ENCODE data around the gene E2F4.

E2F4 gene

DNA sequence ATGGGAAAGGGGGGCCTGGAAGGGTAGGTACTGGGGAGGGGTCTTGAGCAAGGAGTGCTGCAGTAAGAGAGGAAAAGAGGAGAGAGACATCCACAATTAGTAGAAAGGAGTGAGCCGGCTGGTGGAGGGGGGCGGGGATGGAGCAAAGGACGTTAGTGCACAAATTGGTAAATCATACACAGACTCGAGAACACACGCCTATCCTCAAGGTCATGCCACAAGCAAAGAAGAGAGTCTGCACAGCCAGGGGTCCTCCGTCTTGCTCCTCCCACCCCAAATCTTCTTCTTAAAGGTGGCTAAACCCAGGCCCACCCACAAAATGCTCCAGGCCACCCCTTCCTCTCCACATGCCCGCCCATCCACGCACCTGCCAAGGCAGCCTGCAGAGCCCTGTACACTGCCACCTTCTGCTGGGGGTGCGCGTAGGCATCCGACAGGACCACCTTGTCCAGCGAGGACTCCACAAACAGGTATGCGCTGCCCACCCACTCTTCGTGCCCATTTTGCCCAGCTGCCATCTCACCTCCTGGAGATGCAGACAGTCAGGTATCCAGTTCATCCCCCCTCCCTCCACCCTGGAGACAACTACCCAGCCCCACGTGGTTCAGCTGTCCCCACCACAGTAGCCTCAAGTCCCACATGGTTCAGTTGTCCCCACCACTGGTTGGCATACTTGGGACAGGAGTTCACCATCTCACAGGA is 35.7 kb upstream of the E2F4 start:
- DNase-seq = peak in 3 of 10 donors; percentile 54 to 83 (median 60)
- intact Hi-C loops (cut with DNase I) = loop anchor here (5.0 kb wide), 2 partner anchors 44 to 139 kb away; no protein-coding TSS in a partner anchor

DNA sequence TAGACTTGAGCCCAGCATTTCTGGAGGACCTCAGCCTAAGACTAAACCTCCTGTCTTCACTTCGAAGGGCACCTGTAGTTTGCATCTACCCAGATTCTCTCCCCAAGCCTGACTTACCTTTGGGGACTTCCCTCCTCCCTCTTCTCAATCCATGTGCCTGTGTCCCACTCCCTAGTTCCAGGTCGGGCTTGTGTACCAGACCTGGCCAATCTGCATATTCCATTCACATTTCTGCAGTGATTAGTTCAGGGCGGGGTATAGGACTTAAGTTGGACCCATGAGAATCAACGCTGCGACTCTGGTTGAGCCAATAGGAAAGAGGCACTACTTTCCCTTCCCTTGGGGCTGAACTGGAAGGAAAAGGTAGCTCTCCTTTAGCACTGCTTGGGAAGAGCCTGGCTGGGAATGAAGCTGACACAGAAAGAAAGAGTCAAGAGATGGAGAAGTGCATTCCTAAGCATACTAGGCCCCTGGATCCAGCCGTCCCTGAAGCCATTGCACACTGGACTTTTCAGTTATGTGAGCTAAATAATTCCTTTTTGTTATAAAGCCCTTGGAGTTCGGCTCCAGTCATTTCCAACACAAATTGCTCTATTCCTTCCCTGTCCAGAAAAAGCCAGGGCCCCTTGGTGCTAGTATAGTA is 34.7 kb upstream of the E2F4 start:
- peak in 1 of 10 donors; percentile 4 for DNase-seq
- intact Hi-C loops (cut with DNase I) = loop anchor here (5.0 kb wide), 2 partner anchors 45 to 140 kb away; no protein-coding TSS in a partner anchor

DNA sequence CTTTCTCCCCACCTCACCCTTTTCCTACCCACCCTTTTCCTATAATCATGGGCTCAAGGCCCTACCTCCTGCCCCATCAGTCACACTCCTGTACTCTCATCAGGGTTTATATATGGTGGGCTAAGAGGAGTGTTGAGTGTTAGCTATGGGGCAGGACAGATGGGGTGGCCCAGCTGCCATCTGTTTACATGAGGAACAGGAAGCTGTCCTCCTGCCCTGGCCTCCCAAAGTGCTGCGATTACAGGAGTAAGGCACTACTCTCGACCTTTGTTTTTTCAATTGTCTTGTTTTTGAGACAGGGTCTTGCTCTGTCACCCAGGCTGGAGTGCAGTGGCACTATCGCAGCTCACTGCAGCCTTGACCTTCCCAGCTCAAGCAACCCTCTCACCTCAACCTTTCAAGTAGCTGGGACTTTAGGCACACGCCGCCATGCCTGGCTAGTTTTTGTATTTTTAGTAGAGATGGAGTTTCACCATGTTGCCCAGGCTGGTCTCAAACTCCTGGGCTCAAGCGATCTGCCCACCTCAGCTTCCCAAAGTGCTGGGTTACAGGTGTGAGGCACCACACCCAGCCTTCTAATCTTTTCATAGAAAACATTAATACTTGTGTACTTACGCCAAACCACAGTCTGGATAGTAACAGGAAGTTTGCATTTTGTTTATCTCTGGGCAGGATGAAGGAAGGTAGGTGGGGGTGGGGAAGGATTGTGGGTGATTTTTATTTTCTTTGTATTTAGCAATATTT is 33.9 kb upstream of the E2F4 start:
- peak in 3 of 10 donors; percentile 24 to 63 (median 48) for DNase-seq
- intact Hi-C loops (cut with DNase I) = loop anchor here (5.0 kb wide), 2 partner anchors 46 to 141 kb away; no protein-coding TSS in a partner anchor

DNA sequence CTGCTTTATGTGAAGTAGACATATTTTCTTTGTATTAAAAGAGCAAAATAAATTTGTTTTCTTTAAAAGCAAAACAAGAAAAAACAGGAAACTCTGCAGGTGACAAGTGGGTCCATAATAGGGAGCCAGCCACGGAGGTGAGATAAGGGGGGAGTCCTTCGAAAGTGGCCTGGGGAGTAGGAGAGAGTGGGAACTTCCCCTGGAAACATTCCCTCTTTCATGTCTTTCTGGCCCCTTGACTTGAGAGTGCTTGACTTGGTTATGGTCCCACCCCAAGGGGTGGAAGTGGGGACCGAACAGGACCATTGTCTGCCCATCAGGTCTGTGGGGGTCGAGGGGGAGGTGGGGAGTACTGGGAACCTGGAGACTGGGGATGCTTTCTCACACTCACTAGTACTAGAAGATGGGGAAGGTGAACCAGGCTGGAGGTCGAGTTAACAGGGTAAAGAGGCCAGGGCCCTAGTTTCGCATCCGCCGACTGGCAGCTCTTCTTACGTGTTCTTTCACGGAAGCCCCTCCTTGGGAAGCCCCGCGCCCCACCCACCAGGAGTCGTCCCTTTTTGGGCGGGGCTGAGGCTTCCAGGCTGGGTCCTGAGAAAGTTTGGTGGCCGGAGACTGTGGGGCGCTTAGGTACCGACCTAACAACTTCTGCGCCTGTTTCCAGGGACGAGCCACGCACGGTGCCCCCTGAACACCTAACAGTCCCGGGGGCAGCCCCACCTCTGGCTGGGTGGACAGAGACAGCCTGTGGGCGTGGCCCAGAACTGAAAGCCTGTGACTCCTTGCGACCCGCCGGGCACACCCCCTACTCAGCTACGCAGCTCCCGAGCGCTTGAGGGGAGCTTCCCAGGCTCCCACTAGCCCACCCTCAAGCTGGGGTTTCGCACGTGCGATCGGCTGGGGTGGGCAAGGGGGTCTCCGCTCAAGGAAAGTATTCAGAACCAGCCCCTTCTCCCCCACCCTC is 33.0 kb upstream of the E2F4 start:
- intact Hi-C loops (cut with DNase I) = loop anchor here (5.0 kb wide), 2 partner anchors 47 to 142 kb away; no protein-coding TSS in a partner anchor

DNA sequence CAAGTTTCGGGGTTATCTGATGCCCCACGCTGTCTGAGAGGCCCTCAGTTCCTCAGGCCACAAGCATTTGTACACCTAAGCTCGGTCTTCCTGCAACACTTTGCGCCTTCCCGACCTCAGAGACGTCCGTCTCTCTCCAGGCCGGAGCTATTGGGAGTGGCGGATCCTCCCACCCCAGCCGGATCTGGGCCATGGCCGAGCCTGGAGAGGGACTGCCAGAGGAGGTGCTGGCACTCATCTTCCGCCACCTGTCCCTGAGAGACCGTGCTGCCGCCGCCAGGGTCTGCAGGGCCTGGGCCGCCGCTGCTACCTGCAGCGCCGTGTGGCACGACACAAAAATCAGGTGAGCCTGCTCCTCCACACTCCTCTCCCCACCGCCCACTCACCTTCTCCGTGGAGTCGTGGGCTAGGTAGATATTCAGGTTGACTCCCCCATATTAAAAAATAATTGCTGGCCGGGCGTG is 30.3 kb upstream of the E2F4 start:
- intact Hi-C loops (cut with DNase I) = no loop called here
- peak in 1 of 10 donors; percentile 58 for DNase-seq

More for the DNA sequence above, 33.0 kb upstream of the E2F4 start:
- DNase-seq = peak in 1 of 10 donors; percentile 82

DNA sequence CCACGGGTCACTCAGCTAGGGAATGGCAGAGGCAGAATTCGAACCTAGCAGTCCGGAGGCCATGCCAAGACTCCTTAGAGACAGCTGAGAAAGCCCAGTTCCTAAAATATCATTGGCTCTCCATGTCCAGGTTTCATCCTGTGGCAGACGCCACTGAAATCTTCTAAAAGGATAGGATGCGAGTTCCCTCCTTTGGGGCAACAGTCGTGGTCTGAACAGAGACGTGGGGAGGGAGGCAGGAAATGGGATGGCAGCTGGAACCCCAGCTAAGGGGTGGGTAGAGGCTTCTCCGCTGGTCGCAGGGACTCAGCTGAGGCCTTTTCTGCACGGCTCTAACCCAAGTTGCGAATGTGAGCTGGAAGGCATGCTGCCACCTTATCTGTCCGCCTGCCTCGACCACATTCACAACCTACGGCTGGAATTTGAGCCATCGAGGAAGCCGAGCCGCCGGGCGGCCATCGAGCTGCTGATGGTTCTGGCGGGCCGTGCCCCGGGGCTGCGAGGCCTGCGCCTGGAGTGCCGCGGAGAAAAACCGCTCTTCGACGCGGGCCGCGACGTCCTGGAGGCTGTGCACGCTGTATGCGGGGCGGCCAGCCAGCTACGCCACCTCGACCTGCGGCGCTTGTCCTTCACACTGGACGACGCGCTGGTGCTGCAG is 29.3 kb upstream of the E2F4 start:
- intact Hi-C loops (cut with DNase I) = no loop called here
- DNase-seq = no peak

DNA sequence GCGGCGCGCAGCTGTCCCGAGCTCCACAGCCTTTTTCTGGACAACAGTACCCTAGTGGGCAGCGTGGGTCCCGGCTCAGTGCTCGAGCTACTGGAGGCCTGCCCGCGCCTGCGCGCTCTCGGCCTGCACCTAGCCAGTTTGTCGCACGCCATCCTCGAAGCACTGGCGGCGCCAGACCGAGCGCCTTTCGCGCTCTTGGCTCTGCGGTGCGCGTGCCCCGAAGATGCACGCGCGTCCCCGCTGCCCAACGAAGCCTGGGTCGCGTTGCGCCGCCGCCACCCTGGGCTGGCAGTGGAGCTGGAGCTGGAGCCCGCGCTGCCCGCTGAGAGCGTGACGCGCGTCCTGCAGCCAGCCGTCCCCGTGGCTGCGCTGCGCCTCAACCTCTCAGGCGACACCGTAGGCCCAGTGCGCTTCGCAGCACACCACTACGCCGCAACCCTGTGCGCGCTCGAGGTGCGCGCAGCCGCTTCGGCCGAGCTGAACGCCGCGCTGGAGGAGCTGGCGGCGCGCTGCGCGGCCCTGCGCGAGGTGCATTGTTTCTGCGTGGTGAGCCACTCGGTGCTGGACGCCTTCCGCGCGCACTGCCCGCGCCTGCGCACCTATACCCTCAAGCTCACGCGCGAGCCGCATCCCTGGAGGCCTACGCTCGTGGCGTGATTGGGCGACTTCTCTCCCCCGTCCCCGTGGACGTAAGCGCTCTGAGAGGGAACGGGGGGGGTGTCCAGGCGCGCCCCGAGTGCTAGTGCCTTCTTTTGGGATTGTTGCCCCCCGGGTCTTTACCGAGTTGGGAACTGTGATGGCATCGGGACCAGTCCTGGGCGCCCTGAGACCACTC is 28.6 kb upstream of the E2F4 start:
- DNase-seq = peak; percentile 64 to 98 (median 88)
- intact Hi-C loops (cut with DNase I) = no loop called here

DNA sequence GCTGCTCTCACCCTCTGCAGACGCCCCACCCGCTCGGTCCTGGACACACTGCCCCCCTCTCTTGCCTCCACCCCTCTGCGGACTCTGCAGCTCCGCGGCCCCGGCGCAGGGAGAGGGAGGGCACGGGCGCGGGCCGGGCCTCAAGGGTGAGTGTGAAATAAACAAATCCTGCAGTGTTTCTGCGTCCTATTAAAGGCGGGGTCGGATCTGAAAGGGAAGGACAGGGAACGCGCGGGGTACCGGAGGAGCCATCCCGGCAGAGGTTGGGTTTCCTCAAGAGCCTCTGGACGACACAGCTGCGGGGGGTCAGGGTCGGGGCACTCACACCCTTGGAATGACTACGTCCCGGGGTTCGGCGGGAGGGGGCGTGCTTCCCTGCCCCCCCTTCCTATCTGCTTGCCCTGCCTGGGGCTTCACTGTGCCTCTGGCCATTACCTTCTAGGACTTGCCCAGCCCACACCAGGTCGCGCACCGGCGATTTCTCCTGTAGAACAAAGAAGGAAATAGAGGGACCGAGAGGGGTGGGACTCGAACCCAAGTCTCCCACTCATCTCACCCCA is 27.9 kb upstream of the E2F4 start:
- intact Hi-C loops (cut with DNase I) = no loop called here

DNA sequence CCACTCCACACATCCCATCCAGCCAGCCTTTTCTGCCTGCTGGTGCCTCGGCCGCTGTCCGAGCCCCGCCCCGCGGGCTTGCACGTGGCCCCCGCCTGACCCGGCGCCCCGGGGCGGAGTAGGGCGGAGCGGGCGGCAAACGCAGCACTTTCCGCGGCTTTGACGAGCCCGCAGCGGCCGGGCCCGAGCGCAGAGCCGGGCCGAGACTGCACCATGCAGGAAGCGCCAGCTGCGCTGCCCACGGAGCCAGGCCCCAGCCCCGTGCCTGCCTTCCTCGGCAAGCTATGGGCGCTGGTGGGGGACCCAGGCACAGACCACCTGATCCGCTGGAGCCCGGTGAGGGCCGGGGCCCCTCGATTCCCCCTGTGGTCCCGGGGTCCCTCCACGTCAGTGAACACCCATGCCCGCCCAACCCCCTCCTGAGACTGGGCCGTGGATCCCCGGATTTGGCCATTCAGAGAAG is 27.3 kb upstream of the E2F4 start, which contains the start of gene HSF4:
HSF4 (plus strand) TSS at position 147 of the 463 bp plus-strand sequence; CDS start at position 214, 67 bp downstream.
- intact Hi-C loops (cut with DNase I) = no loop called here
- peak in 9 of 10 donors; percentile 60 to 96 (median 71) for DNase-seq

More for the DNA sequence above, 27.9 kb upstream of the E2F4 start:
- peak in 2 of 10 donors; percentile 45 to 93 for DNase-seq

DNA sequence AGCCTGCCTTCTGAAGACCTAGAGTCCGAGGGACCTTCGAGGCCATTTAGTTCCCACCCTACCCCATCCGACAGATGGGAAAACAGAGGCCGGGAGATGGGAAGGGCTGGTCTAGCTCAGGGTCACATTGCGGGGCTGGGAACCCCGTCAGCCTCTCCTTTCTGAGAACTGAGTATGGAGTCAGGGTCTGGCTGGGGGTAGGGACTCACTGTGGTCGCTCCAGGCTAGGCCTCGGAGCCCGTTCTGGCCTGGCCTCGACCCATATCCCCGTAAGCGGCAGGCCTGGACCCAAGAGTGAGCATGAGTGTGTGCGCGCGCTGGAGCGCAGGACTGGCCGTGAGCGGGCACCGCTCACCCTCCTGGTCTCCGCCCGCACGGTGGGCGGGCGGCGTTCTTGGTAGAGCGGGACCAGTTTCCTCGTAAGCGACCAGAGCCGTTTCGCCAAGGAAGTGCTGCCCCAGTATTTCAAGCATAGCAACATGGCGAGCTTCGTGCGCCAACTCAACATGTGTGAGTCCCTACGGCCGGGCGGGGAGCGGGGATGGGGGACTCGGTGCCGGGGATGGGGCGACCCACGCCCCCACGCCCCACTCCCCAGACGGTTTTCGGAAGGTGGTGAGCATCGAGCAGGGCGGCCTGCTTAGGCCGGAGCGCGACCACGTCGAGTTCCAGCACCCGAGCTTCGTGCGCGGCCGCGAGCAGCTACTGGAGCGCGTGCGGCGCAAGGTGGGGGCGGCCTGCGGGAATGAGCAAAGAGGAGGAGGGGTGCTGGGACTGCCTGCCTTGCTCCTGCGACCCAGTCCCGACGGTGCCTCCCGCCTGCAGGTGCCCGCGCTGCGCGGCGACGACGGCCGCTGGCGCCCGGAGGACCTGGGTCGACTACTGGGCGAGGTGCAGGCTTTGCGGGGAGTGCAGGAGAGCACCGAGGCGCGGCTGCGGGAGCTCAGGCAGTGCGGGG is 26.6 kb upstream of the E2F4 start:
- intact Hi-C loops (cut with DNase I) = no loop called here
- DNase-seq = peak in 1 of 10 donors; percentile 86

DNA sequence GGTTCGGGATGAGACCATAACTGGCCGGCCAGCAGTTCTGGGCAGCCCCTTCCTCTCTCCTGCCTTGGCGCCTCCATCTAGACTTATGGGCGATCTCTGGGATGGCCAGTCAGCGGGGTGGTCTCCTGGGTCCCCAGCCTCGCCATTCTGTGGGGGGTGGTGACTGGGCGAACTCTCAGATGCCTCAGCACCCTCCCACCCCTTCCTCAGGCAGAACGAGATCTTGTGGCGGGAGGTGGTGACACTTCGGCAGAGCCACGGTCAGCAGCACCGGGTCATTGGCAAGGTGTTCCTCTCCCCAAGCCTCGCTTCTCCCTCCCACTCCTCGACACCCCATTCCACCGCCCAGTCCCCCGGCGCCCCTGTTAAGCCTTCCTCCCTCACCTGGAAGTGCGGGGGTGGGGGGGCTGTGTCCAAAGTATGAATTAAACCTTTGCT is 25.8 kb upstream of the E2F4 start:
- no peak for DNase-seq
- intact Hi-C loops (cut with DNase I) = no loop called here

DNA sequence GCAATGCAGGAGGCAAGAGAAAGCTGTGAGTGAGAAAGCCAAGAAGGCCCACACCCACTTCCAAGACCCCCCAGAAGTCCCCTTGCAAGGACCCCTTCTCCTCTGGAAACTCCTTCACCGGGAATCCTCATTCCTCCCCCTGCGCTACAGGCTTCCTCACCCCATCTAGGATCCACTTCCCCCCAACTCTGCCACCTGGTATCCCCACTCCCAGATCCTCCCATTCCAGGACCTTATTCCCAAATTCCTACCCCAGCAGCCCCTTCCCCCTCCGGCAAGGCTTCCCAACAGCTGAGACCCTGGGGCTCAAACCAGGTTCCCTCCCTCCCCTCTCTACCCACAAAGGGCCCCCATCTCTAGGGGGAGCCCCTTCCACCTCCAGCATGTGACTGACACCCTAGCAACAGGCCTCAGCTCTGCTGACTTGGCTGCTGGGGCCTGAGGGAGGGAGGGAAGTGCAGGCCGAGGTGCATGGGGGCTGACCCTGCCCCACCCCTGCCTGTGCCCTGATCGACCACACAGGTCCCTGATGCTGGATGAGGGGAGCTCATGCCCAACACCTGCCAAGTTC is 25.3 kb upstream of the E2F4 start:
- intact Hi-C loops (cut with DNase I) = no loop called here
- DNase-seq = no peak

DNA sequence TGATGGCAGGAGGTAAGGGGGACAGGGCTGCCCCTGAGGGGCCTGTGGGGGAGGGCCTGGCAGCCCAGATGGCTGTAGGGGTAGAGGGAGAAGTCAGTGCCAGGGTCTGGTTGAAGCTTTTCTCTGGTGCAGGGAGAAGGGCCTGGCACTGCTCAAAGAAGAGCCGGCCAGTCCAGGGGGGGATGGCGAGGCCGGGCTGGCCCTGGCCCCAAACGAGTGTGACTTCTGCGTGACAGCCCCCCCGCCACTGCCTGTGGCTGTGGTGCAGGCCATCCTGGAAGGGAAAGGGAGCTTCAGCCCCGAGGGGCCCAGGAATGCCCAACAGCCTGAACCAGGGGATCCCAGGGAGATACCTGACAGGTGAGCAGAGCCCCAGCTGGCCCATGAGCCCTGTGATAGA is 24.4 kb upstream of the E2F4 start:
- intact Hi-C loops (cut with DNase I) = no loop called here
- DNase-seq = no peak

DNA sequence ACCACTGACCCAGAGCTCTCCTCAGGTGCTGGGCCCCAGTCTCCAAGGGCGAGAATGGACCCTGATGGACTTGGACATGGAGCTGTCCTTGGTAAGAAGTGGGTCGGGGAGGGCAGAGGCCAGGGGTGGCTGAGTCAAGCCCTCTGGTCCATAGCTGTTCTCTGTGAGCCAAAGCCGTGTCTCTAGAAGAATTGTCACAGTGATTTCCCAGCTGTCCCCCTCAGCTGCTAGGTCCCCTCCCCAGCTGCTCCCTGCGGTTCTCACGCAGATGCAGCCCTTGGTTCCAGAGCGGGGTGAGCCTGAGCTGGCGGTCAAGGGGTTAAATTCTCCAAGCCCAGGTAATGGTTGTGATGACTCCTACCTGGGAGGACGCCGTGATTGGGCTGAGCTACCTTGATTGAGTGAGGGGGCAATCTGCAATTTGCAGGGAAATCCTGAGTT is 22.9 kb upstream of the E2F4 start:
- intact Hi-C loops (cut with DNase I) = no loop called here
- no peak for DNase-seq

DNA sequence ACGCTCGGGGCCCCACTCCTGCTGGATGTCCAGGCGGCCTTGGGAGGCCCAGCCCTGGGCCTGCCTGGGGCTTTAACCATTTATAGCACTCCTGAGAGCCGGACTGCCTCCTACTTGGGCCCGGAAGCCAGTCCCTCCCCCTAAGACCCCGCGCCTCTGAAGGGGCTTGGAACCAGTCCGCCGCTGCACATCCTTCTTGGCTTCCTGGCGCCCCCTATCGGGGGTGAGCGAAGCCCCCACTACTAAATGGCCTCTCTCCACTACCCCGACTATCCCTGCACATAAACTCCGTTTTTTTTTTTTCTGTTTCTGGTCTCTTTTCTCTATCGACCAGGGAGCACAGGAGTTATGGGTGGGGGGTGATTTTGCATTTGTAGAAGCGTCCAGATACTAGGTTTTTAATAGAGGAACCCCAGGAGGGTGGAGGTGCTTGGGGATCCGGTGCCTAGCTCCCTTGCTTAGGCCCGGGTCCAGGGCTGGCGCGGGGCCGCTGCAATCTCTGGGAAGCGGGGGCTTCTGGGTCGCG is 22.2 kb upstream of the E2F4 start:
- peak in 1 of 10 donors; percentile 54 for DNase-seq
- intact Hi-C loops (cut with DNase I) = no loop called here
